ENCODE results near the gene TMEM17. TPM values are rescaled to one million over a fixed set of nuclear protein-coding genes. Genes with fewer than 3 reads are reported as not detected.

The TMEM17 gene
- total RNA-seq, 2 experiments from 2014 or later = not detected

DNA sequence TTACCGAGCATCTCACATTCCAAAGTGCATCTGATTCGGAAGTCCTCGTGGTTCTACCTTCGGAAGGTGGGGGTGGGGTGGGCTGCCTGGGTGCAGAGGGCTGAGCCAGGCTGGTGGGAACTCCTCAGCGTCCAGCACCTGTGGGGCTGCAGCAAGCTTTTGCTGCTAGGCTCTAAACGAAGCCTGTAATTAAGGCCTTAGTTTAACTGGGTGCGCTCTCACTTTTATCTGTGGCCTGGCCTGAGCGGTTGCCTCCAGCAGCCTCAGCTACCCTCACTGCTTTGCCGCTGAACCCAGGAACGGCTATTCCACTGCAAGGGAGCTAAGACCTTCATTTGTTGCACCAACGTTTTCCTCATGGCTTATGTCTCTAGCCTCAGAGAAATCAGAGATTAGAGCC, 48.4 kb downstream of the TMEM17 start:
- CTCF ChIA-PET (ENCODE audit: unreplicated experiment) = interaction anchor here (0.6 to 1.1 kb wide), 4 partner anchors 13 to 395 kb away, joined by 3 read pairs; no protein-coding TSS in a partner anchor
- POLR2A ChIA-PET = interaction anchor here (0.6 kb wide), 2 partner anchors 278 to 333 kb away, joined by 3 to 4 read pairs; no protein-coding TSS in a partner anchor
- no peak overlapping the region for H3K27ac ChIP-seq (ENCODE audit: low read depth, low read length, poor library complexity, severe bottlenecking)
- intact Hi-C loops (cut with micrococcal nuclease; ENCODE audit: unreplicated experiment) = loop anchor here (1.0 kb wide), 1 partner anchor 318 kb away; no protein-coding TSS in a partner anchor
- no peaks in the 10 kb centered on the region for H3K79me2 ChIP-seq (ENCODE audit: insufficient read depth, low read depth, low read length)
- H3K4me3 ChIP-seq (ENCODE audit: low read depth, low read length, poor library complexity, severe bottlenecking) = no peak overlapping the region
- no peaks in the 10 kb centered on the region for H3K9me2 ChIP-seq (ENCODE audit: insufficient read depth, low read length)
- H3K9me3 ChIP-seq (ENCODE audit: low read length) = no peaks in the 10 kb centered on the region
- no peak for DNase-seq (ENCODE audit: low spot score)
- no peaks in the 10 kb centered on the region for H4K20me1 ChIP-seq (ENCODE audit: insufficient read depth, low read length)
- BruUV-seq (replicated peaks) = no TSS peak
- H3K36me3 ChIP-seq (ENCODE audit: insufficient read depth, low read length) = no peaks in the 10 kb centered on the region
- H2AFZ ChIP-seq (ENCODE audit: low read length) = no peak overlapping the region; the same call in 1 of the 2 replicates
- no peak for TF ChIP-seq EZH2phosphoT487 (IDR thresholded peaks at IDR 0.05; ENCODE audit: borderline replicate concordance, low read depth, low read length)
- TF ChIP-seq, protein P1, sequence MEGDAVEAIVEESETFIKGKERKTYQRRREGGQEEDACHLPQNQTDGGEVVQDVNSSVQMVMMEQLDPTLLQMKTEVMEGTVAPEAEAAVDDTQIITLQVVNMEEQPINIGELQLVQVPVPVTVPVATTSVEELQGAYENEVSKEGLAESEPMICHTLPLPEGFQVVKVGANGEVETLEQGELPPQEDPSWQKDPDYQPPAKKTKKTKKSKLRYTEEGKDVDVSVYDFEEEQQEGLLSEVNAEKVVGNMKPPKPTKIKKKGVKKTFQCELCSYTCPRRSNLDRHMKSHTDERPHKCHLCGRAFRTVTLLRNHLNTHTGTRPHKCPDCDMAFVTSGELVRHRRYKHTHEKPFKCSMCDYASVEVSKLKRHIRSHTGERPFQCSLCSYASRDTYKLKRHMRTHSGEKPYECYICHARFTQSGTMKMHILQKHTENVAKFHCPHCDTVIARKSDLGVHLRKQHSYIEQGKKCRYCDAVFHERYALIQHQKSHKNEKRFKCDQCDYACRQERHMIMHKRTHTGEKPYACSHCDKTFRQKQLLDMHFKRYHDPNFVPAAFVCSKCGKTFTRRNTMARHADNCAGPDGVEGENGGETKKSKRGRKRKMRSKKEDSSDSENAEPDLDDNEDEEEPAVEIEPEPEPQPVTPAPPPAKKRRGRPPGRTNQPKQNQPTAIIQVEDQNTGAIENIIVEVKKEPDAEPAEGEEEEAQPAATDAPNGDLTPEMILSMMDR (conservative IDR thresholded peaks at IDR 0.05; ENCODE audit: low read length) = no peak
- H3K4me2 ChIP-seq (ENCODE audit: low read length) = peak overlapping the region; percentile 63; the same call in 1 of the 2 replicates
- H3K4me1 ChIP-seq (ENCODE audit: insufficient read depth, low read length, poor library complexity, severe bottlenecking) = no peaks in the 10 kb centered on the region

DNA sequence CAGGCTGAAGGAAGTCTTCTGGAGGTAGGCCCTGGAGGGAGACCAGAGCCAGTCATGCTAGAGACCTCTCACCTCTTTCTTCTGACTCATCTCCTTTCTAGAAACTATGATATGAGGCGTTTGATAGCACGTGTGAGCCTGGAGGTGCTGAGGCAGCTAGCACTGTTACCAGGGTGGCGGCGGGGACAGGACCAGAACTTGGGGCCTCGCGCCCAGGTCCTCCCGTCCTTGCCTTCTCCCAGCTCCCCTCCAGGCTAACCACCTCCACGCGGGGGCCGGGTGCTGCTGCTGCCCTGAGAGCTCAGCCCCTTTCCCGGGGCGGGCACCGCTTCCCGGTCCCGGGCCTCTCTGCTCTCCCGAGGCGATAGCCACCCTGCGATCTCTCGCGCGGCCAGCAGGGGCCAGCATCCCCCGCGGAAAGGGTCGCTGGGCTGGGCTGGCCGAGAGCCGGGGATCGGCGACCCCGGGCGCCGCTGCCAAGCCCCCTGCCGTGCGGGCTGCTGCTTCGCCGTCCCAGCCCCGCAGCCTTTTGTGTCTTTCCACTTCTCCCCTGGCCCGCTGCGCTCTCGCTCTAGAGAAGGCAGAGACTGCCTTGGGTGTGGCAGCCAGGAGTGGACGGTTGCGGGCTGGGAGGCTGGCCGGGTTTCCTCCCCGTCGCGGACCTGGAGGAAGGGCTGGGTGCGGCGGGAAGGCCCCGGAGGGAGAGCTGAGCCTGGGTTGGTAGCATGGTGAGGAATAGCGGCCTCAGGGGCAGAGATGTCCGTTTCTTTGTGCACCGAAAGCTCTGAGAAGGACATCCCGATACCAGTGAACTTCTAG, 49.1 kb downstream of the TMEM17 start:
- Histone ChIP-seq H4K20me1 (ENCODE audit: insufficient read depth, low read length) (no peaks in the 10 kb centered on the region), H3K79me2 (ENCODE audit: insufficient read depth, low read depth, low read length) (no peaks in the 10 kb centered on the region), H3K9me3 (ENCODE audit: low read length) (no peaks in the 10 kb centered on the region), H3K36me3 (ENCODE audit: insufficient read depth, low read length) (no peaks in the 10 kb centered on the region), H3K4me3 (ENCODE audit: low read depth, low read length, poor library complexity, severe bottlenecking) (no peak overlapping the region), H3K9me2 (ENCODE audit: insufficient read depth, low read length) (no peaks in the 10 kb centered on the region), H3K4me1 (ENCODE audit: insufficient read depth, low read length, poor library complexity, severe bottlenecking) (no peaks in the 10 kb centered on the region), H3K27ac (ENCODE audit: low read depth, low read length, poor library complexity, severe bottlenecking) (no peak overlapping the region), H2AFZ (ENCODE audit: low read length) (no peak overlapping the region; the same call in 1 of the 2 replicates), H3K4me2 (ENCODE audit: low read length) (peak overlapping the region; percentile 63; the same call in 1 of the 2 replicates)
- POLR2A ChIA-PET = interaction anchor here (0.6 kb wide), 1 partner anchor 277 kb away, joined by 3 read pairs; no protein-coding TSS in a partner anchor
- DNase-seq (ENCODE audit: low spot score) = peak; percentile 41
- intact Hi-C loops (cut with micrococcal nuclease; ENCODE audit: unreplicated experiment) = loop anchor here (1.0 kb wide), 1 partner anchor 318 kb away; no protein-coding TSS in a partner anchor
- CTCF ChIA-PET (ENCODE audit: unreplicated experiment) = interaction anchor here (0.6 to 1.1 kb wide), 5 partner anchors 13 to 395 kb away, joined by 3 to 4 read pairs (median 3); no protein-coding TSS in a partner anchor
- TF ChIP-seq, protein P1 (conservative IDR thresholded peaks at IDR 0.05; ENCODE audit: low read length) = peak; percentile 84
- TF ChIP-seq EZH2phosphoT487 (IDR thresholded peaks at IDR 0.05; ENCODE audit: borderline replicate concordance, low read depth, low read length) = no peak
- BruUV-seq (replicated peaks) = no TSS peak
